ENCODE measurements around the gene USP10.

Gene USP10

GRCh38 chr16:84699147-84699711, 571 bp upstream of the USP10 start:
- no peak for DNase-seq (ENCODE audit: low spot score)

GRCh38 chr16:84700446-84701300, 873 bp downstream of the USP10 start:
- peak; percentile 30 for DNase-seq (ENCODE audit: low spot score)

DNA sequence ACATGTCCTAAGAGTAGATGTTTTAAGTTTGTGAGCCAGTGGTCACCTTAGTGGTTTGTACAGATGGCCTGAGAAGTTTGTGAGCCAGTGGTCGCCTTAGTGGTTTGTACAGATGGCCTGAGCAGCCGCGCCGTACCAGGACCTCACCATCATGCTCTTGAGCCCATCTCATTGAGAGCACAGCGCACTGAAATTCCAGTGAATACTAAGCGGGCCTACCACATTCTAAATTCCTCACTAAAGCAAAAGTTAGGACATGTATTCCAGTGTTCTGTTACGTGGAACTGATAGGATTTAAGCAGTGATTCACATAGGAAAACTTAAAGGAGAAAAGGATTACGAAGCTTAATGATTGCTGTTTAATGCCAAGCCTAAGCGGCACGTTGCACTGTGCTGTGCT, 3.9 kb downstream of the USP10 start:
- DNase-seq (ENCODE audit: low spot score) = no peak

- DNase-seq (ENCODE audit: low spot score) = no peak
Measured at GRCh38 chr16:84704253-84704652, 4.5 kb downstream of the USP10 start.

DNA sequence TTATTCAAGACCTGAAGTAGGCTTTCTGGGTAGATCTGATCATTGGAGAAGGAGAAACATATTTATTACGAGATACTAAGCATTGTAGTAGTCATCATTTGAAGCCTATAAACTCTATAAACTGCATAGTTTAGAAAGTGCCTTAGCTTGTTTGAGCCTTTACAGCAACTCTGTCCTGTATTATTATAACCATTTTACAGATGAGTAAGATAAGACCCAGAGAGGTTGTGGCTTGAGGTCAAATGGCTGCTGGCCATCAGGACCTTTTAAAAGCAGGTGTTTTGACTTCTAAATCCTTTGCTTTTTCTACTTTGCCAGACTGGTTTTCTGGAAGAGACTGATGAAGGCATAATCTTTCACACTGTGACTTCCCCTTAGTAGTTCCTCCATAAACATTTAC, 7.1 kb downstream of the USP10 start:
- DNase-seq (ENCODE audit: low spot score) = no peak

DNA sequence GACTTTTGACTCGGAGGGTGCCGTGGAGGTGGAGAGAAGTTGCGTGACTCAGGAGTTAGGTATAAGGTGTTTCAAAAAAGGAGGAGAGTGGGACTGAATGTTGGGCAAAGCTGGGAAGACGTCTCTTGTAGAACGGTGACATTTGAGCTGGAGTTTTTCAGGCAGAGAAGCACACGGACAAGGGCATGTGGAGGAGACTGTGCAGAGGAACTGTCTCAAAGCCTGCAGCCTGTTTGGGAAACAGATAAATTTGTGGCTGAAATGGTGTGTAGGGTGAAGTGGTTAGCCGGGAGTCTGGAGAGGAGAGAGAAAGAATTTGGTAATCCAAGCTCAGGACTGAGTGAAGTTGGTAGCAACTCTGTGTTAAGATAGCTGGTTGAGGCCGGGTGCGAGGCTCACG, 9.8 kb downstream of the USP10 start:
- DNase-seq (ENCODE audit: low spot score) = no peak

DNA sequence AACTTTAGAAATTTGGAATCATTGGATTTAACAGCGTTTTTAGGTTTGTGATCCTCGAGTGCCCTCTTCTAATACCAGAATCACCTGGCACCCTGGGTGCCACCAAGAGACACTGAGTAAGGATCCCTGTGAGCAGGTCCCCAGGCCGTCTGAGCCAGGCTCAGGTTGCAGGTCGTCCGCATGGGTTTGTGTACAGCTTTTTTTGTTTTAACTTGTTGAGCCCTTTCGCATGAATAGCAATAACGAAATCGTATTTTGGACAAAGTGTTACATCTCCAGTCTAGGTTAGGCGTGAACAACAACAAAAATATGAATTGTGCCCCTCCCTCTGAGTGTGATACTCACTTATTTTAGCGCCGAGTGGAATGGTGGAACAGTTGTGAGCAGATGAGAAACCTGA, 10.9 kb downstream of the USP10 start:
- no peak for DNase-seq (ENCODE audit: low spot score)

DNA sequence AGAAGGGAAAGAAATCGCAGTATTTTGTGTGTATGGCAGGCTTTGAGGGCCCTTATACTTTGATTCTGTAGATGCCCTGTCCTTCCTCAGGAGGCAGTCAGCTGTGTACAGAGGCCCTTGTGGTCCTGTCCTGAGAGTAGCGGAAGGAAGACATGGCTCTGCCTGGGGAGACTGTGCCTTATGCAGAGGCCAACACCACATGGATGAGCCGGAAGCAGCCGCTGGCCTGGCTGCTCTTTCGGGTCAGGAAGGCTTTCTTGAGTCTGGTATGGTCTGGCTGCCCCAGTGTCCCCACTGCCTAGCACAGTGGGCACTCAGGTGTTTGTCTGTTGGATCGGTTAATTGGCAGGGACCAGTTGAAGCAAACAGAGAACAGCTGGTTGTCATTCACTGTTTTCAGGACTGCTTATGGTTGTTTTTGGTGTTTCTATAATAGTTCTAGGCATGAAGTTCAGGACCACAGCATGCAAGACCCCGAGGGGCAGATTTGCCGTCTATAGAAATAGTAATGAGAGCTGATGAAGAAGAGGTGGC, 12.4 kb downstream of the USP10 start:
- DNase-seq (ENCODE audit: low spot score) = no peak

DNA sequence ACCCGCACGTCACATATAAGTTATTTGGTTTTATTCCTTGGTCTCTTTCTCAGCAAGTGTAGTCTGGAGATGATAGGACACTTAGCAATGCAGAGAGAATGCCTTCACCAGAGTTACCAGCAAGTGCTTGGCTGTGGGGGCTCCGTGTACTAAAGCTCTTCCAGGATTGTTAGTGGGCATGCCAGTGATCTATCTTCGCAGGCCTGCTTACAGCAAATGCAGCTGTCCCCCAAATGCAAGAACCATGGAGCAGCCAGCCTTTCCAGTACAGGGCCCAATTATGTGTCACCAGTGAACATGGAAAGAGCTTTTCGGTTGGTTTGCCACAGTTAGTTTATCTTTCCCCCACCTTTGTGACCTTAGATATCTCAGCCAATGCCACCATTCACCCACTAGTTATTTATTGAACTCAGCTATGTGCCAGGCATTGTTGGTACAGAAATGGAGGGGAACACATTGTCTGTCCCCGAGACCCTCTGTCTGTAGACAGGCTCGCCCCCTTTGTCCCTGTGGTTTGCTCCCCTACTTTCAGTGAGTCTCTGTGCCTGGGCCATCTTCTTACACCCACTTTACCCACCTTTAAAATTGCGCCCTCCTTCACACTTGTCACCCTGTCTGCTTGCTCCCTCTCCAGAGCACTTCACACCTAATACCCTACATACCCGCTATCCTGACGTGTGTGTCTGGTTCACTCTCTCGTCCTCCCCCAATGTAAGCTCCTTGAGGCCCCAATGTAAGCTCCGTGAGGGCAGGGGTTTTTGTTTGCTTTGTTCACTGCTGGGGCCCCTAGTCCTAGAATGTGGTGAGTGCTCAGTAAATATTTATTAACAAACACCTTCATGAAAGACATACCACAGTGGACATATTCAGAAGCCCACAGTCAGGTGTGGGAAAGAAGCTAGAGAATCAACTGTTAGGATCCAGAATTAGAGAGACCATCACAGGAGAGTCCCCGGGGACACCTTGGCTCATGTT, 13.3 kb downstream of the USP10 start:
- no peak for DNase-seq (ENCODE audit: low spot score)

GRCh38 chr16:84714028-84714427, 14.2 kb downstream of the USP10 start:
- DNase-seq (ENCODE audit: low spot score) = no peak

DNA sequence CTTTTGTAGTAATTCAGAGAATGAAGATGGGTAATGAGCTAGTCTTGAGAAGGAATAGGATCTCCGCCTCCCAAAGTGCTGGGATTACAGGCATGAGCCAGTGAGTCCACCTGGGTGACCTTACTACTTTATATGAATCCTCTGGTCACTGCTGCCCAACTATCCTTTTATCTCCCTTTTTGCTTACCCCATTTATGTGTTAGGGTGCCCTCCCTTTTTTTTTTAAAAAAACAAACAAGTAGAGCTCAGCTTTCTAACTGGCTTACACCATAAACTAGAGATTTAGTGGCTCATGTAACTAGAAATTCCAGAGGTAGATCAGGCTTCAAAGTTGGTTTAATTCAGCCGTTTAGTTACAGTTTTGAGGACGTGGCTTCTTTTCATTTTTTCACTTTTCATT, 15.6 kb downstream of the USP10 start:
- DNase-seq (ENCODE audit: low spot score) = no peak

DNA sequence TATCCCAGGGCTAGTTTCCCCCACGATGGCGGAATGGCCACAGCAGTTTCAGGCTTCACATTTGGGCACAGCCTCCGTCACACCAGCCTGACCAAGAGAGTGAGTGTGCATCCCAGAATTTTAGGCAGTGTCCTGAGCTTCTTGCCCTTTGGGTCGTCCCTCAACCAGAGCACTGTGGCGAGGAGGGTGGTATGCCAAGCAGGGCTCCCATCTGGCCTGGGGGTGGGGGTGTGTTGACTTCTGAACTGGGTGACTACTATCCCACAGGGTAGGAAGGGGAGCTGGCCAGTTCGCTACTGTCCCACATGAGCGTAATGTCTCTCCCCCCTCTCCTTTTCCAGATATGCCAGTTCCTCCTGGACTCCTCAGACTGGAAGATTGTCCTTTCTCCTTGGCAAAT, 16.1 kb downstream of the USP10 start:
- no peak for DNase-seq (ENCODE audit: low spot score)

DNA sequence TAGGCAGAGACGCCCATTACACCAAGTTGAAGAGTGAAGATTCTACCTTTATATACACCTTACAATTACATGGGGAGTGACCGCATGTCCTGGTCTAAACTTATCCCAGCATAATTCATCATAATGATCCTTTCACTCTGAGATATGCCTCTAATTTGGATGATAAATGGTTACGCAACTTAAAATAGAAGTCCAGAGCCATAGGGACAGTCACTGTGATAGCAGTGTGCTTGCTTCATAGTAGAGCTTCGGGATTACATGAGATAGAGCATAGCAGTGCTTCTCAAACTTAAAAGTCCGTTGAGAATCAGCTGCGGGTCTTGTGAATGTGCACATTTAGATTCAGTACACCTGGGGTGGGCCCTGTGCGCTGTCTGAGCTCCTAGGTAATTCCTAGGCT, 16.9 kb downstream of the USP10 start:
- no peak for DNase-seq (ENCODE audit: low spot score)

GRCh38 chr16:84717484-84717883, 17.7 kb downstream of the USP10 start:
- no peak for DNase-seq (ENCODE audit: low spot score)

- DNase-seq (ENCODE audit: low spot score) = no peak
Measured at GRCh38 chr16:84720177-84720579, 20.4 kb downstream of the USP10 start.

GRCh38 chr16:84722068-84722467, 22.3 kb downstream of the USP10 start:
- DNase-seq (ENCODE audit: low spot score) = no peak

DNA sequence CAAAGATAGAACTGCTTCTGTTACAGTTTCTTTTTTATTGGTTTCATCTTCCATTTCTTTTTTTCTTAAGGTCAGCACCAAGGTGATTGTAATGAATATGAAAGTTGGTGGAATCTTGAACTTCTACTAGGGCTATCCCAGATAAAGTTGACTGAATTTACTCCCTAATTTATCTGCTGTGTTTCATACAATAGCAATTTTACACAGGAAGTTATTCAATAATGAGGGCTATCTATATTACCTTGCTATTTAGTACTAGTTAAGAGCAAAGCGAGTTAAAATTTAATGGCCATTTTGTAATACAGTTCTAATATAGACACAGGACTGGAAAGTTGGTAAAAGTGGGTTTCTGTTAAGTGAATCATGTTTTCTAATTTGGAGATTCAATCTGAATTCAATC, 24.1 kb downstream of the USP10 start:
- DNase-seq (ENCODE audit: low spot score) = no peak

GRCh38 chr16:84724606-84725309, 25.0 kb downstream of the USP10 start:
- no peak for DNase-seq (ENCODE audit: low spot score)

GRCh38 chr16:84725481-84726078, 25.8 kb downstream of the USP10 start:
- DNase-seq (ENCODE audit: low spot score) = no peak

DNA sequence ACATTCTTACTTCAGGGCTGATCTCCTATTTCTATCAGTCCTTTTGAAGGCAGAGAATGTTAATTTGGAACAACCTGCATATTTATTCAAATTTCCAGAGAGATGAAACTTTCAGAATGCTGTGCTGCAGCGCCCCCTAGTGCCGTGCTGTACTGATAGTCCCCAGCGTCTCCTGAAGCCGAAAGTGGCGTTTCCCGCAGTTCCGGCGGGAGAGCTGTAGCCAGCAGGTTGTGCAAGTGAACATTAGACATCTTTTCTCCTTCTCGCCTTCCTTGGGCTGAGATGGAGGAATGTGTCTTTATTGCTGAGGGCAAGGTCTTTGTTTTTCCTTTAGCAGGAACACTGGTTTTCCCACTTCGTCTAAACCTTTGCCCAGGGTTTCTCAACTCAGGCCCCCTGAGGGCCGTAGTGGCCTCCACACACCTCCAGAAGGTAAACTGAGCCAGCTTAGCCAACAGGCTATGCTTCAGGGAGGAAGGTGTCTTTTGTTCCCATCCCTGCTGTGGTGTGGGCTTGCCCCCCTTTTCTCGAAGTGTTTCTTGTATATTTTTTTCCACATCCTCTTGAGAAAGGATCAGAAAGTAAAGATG, 26.4 kb downstream of the USP10 start:
- DNase-seq (ENCODE audit: low spot score) = peak; percentile 66

Data from germinal center (tissue), 1 donor.